A172 (cell line): ENCODE results near the gene RFFL. TPM values are rescaled to one million over a fixed set of nuclear protein-coding genes. Genes with fewer than 3 reads are reported as not detected.
"Not testable (repeated sequence)": the region's sequence is repeated elsewhere in the genome, so short reads cannot be mapped to it uniquely, and the experiment has no call there.

Experiments used
- DNase-seq: peaks from one replicate; pipeline ENCODE4 v3.0.0-alpha.2; 2015; ENCODE audit warnings: low spot score
- total RNA-seq: library from RNA; depleted of rRNA; stranded (reverse); fragments of >200 nt; shearing (Covaris generic); gene quantifications from 2 replicates; pipeline ENCODE4 v1.2.3, GENCODE V29; 2014

RFFL gene
- total RNA-seq, 1 experiment from 2014 or later: 12.8 TPM

DNA sequence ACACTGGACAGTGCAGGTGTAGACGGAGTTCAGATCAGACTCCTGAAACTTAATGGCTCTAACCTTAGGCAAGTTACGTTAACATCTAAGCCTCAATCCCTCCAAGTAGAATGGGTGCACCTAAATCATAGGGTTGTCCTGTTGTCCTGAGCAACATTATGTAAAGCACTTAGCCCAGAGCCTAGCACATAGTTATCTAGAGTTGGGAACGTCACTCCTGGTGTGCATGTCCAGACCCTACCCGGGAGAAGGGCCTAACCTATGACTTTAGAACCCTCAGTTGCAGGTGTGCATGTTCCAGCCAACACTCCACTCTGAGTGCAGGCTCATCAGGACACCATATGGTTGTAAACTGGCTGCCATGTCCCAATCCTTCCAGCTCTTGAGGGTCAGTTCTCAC lies 57.2 kb downstream of the RFFL start:
- no peak for DNase-seq

DNA sequence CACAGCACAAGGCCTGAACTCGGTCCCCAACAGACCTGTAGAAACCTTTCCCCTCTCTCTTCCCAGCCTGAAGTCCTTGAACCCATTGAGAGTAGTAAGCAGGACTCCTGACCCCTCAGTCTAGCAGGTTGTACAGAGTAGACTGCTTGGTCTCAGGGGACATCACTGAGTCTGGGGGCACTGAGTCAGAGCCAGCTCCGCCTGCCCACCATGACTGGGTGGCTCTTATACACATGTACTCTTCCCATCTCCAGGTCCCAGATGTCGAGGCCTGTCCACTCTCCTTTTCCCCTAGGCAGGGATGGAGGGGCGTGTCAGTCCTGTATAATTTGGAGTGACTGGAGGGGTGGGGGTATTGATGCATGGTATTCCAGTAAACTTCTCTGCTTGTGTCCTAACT lies 59.7 kb downstream of the RFFL start:
- no peak for DNase-seq

- peak; percentile 69 for DNase-seq
Observed at GRCh38 chr17:35002876-35003551, 60.5 kb downstream of the RFFL start.

DNA sequence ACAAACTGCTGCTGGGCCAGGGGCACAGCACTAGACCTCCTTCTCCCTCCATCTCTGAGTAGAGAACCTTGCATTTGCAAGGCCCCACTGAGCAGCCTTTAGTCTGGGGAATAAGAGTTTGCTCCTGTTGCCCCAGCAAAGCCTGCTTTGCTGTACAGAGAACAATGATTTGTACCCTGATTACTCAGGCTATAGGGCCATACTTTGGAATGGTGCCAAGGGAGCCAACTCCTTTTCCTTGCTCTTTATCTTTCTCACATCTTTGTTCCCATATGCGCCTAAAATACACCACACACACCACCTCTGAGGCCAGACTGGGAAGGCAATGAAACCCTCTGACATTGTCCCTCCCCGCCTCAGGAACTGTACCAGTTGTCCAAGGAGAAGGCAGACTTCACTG lies 62.0 kb downstream of the RFFL start:
- DNase-seq: no peak

- not testable (repeated sequence) for DNase-seq
Observed at GRCh38 chr17:35000965-35001364, 62.5 kb downstream of the RFFL start.

DNA sequence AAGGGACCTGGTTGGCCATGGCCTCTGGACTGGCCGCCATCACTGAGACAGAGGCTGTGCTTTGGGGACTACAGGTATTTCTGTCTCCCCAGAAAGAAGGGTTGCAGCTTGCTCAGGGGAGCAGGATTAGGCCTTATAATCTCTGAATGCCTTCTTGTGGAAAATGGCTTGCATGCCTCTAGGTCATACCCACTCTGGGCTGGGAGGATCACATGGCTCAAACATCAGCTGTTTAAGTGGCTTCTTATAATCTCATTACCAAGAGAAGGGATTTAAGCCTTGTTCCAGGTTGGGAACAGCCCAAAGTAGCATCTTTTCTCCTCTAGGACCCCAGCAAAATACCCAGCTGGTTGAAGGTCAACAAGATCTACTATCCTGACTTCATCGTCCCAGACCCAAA lies 64.1 kb downstream of the RFFL start:
- DNase-seq: no peak

DNA sequence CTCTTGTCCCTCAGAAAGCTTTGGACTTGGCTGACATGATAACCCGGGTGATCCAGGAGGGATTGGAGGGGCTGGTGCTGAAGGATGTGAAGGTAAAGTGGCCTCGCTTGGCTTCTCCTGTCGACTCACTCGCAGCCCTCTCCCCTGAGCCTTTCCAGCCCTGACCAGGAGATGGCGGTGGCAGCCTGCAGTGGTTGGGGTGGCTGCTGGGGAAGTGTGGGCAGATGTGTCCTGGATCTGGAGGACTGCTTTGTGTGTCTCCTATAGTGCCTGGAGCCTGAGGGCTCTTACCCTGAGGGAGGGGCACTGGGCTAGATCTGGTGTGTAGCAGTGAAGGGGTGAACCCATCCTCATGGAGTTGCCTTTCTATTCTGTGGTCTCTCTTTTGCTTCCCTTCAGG lies 65.3 kb downstream of the RFFL start:
- DNase-seq: peak; percentile 54

DNA sequence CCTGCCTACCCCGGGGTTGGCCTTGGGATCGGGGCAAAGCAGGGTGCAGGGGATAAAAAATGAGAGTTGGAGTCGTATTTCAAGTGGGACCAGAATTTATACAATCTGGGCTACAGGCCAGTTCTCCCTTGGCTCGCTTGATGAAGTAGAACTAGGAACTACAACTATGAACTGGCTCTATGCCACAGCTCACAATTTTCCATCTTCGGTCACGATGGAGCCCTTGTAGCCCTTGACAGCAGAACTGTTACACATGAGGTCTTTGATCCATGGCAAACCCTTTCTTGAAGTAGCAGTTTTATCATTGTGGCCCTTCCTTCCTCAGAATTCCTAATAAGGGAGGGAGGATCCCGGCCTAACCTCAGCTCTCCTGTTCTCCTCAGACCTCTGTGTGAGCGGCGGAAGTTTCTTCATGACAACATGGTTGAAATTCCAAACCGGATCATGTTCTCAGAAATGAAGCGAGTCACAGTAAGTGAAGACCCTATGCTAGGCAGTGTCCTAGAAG lies 66.1 kb downstream of the RFFL start:
- no peak for DNase-seq

DNA sequence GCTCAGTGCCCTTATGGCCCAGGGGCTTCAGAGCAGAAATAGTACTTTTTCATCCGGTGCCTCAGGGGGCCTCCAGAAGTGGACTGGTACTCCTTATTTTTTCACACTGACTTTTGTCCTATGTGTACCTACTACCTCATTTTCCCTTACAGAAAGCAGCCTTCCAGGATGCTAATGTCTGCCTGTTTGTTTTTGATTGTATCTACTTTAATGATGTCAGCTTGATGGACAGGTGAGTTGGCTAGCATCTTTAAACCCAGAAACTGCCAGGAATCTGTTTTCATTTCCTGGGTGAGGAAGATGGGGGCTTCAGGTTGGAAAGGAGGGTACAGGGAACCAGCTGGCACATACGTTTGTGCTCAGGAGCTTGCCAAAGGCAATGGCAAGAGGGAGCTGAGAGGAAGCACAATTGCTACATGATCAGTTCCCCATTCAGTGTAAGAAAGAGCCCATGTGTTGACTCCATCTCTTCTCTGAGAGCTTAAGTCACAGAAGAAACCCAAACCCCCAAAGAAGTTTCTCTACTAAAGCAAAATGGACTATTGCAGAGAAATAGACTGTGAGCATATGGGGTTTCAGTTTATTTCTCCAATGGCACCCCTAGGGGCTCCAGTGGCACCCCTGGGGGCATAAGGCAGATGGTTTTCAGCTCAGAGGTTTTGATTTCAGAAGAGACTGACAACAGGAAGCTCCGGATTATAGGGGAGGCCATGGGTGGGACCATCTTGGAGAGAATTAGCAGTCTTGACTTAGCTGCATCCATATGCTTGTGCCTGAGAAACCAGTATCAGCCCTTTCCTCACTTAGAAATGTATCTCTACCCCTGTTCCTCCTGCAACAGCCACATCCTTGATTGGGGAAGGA lies 66.9 kb downstream of the RFFL start:
- no peak for DNase-seq

DNA sequence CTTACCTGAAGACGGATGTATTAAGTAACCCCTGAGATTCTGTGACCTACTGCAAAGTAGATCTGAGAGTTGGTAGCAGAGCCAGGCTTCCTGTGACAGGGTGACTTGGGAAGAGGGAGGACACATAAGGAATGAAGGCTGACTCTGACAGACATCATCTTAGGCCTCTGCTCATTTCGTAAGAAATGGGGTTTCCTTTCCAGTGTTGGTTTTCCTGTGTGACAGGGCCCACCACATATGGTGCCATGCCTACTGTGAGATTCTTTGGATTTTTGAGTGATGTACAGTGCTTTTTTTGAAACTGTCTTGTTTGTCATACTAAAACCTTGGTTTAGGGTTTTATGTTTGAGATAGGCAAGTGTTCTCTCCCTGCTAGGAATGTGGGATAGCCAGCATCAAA lies 70.5 kb downstream of the RFFL start:
- no peak for DNase-seq

- DNase-seq: no peak
Observed at GRCh38 chr17:34991606-34992005, 71.9 kb downstream of the RFFL start.

DNA sequence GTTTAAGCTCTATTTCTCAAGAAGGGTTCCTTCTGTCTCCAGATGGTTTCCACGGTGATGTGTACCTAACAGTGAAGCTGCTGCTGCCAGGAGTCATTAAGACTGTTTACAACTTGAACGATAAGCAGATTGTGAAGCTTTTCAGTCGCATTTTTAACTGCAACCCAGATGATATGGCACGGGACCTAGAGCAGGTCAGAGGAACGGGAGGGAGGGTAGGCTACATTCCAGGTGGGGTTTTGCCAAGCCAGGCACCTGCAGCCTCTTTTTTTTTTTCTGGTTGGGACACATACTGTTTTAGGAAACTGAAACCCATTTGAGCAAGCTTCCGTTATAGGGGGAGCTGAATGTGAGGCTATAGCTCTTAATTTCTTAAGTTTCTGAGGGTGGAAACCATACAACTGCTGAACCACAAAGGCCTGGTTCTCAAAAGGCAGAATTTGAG lies 72.6 kb downstream of the RFFL start:
- DNase-seq: no peak

- DNase-seq: no peak
Observed at GRCh38 chr17:34989473-34989872, 74.0 kb downstream of the RFFL start.

DNA sequence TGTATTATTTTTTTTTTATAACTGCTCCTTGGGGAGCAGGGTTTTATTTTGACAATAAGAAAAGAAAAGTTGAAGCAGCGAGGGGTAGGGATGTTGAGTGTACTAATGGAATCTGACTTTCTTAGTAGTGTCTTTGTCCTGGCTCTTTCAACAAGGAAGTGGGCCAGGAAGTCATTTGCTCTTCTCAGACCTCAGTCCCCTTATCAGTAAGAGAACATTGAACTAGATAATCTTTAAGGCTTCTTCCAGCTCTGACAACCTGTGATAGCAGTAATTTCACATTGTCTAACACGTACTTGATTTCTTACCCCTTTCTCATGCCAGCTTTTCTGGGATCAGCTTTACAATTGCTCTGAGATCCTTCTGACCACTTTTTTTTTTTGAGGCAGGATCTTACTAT lies 74.9 kb downstream of the RFFL start:
- DNase-seq: no peak

GRCh38 chr17:34987232-34987631 lies 76.3 kb downstream of the RFFL start:
- no peak for DNase-seq

GRCh38 chr17:34981538-34982241 lies 81.8 kb downstream of the RFFL start:
- peak; percentile 41 for DNase-seq

DNA sequence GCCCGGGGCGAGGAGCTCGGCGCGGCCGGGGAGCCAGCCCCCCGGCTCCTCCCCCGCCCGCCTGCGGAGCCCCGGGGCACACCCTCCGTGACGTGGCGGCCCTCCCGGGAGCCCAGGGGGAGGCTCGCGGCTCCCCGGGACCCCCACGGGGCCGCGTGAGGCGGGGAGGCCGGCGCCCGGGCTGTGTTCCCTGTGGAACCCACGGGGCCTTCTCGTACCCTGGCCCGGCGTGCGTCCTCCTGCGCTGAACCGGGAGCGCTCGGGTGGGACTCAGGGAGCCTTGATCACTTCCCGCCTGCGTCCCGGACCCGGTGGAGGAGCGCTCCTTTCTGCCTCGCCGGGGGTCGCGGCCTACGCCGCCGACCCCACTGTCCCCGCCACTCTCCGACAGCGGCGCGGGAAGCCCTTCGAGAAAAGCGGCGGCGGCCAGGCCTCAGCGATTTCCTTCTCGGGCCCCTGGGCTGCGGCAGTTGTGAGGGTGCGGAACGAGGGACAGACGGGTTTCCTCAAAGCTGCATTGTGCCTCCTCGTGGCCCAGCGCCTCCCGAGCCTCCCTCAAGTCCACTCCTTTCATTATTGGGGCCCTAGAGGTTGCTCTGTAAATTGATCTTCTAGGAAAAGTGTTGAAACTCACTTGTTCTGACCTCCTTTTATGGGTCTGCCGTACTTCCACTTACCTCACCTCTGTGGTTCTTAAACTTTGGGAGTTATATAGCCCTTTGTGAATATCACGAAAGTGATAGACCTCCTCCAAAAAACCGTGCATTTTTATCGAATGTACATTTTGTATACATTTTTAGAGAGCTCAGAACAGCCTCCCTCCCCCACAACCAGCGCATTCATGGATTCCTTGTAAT lies 82.6 kb downstream of the RFFL start:
- DNase-seq: peak; percentile 76

DNA sequence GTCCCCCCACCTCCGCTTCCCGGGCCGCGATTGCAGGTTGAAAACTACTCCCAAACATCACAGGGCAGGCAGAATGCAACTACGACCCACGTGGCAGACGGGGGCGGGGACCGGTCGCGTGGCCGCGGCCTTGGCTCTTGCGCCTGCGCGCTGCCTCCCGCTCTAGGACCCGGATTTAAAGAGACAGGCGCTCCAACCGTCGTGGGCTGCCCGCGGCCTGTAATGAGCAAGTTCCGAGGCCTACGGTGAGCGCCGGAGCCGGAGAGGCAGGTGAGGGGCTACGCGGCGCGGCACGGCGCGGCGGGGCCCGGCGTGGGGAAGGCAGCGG lies 83.2 kb downstream of the RFFL start, which contains the start of gene LIG3:
LIG3 (plus strand) TSS at position 160 of the 328 bp plus-strand sequence. CDS start 2,494 bp downstream, outside the sequence.
- peak; percentile 92 for DNase-seq

DNA sequence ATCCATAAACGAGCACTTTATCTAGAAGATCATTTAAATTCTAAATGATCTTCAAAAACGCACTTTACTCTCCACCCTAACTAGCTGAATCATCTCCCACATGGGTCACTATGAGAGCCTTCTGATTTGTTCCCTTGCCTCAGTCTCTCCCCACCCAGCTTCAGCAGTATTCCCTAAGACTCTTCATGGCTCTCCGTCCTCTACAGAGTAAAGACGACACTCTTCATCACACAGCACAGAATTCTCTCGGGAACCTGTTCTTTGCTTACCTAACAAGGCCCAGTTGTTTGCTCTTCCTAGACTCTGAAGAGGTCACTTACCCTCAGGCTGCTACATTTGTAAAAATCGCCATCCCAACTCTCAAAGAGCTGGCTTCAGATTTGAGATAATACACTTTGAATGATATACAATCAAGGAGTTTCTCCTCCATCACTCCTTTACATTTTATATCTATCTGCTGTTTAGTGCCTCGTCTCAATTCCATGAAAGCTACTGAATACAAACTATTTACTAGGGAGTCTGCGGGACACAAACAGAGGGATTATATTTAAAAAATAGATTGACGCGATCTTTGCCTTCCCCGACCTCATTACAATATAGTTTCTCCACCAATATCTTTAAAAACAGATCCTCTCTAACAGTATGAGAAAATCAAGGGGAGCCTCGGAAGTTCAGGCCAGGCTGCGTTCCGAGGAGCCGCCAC lies 83.7 kb downstream of the RFFL start:
- DNase-seq: peak; percentile 11

DNA sequence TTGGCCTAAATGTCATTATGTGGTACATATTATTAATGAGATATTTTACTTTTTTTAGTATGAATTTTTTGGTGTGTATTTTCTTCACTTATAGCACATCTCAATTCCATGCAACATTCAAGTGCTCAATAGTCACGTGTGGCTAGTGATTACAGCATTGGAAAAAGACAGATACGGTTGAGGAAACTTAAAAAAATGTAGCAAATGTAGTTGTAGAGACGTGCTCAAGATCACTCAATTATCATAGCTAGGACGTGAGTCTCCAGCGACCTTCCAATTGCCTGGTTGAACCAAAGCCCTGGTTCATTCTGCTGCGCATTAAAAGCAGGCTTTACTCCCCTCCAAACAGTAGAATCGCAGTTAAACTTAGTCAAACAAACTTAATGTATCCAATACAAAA lies 84.4 kb downstream of the RFFL start:
- DNase-seq: no peak
